ENCODE data around the gene SP1.
A peak's percentile ranks its signal among the peaks of the same experiment; 100 is the strongest.

The SP1 gene

GRCh38 chr12:53450936-53451335 is 71.0 kb downstream of the SP1 start (continued):
- no peak for TF ChIP-seq ZNF404 (tag by site-specific recombination; IDR thresholded peaks at IDR 0.05)
- no peak for TF ChIP-seq ZNF449 (tag by site-specific recombination; IDR thresholded peaks at IDR 0.05)

- no peaks in the 10 kb centered on the region for H3K9me3 ChIP-seq (ENCODE audit: control insufficient read depth, insufficient read depth, low read depth, low read length)
- POLR2A ChIA-PET, result interaction anchor here (0.7 to 2.9 kb wide), 2 partner anchors 11 to 127 kb away, joined by 3 to 11 read pairs; partner anchors contain the start of gene PRR13
- H3K4me1 ChIP-seq (ENCODE audit: control insufficient read depth, insufficient read depth, low read length), result peaks cover 3% of the 10 kb centered on the region
- H3K36me3 ChIP-seq (ENCODE audit: control insufficient read depth in 2 of 2, insufficient read depth in 1 of 2, low read length in 2 of 2), result peaks cover 24 to 55% of the 10 kb centered on the region in 2 experiments
- peak within 1 kb of the TSS; percentile 99 for H3K4me3 ChIP-seq (ENCODE audit: low read depth, low read length)
- peak within 1 kb of the TSS; percentile 98 for H3K27ac ChIP-seq (ENCODE audit: extremely low read depth, low read depth, low read length)
- CTCF ChIA-PET, result interaction anchor here (0.6 to 1.0 kb wide), 8 partner anchors 10 to 383 kb away, joined by 3 to 5 read pairs (median 3); partner anchors contain the start of gene AAAS
- TF ChIP-seq ATF2 (tag by site-specific recombination; IDR thresholded peaks at IDR 0.05; ENCODE audit: low read depth) (peak; percentile 65; the same call in 1 of the 2 replicates), SCRT1 (tag by site-specific recombination; IDR thresholded peaks at IDR 0.05; ENCODE audit: borderline replicate concordance) (no peak), ZNF2 (tag by site-specific recombination; IDR thresholded peaks at IDR 0.05) (peak; percentile 62), ZSCAN16 (tag by site-specific recombination; IDR thresholded peaks at IDR 0.05) (no peak), ZNF768 (tag by site-specific recombination; IDR thresholded peaks at IDR 0.05) (no peak), ZSCAN23 (tag by site-specific recombination; IDR thresholded peaks at IDR 0.05) (peak; percentile 65; the same call in 1 of the 2 replicates), ZNF211 (tag by site-specific recombination; IDR thresholded peaks at IDR 0.05; ENCODE audit: low read depth) (no peak), ZNF624 (tag by site-specific recombination; IDR thresholded peaks at IDR 0.05) (no peak), ZNF423 (tag by site-specific recombination; IDR thresholded peaks at IDR 0.05) (no peak), ZNF629 (tag by site-specific recombination; IDR thresholded peaks at IDR 0.05) (peak; percentile 96), SP3 (tag by site-specific recombination; IDR thresholded peaks at IDR 0.05) (peak; percentile 79), ZNF302 (tag by site-specific recombination; IDR thresholded peaks at IDR 0.05; ENCODE audit: low read depth) (no peak), ZNF747 (tag by site-specific recombination; IDR thresholded peaks at IDR 0.05) (no peak), ZNF416 (tag by site-specific recombination; IDR thresholded peaks at IDR 0.05) (no peak), ZNF704 (tag by site-specific recombination; IDR thresholded peaks at IDR 0.05) (no peak), ZFHX2 (tag by site-specific recombination; conservative IDR thresholded peaks at IDR 0.05) (peak; percentile 95), ZNF37A (tag by site-specific recombination; IDR thresholded peaks at IDR 0.05) (no peak), ZNF776 (tag by site-specific recombination; IDR thresholded peaks at IDR 0.05; ENCODE audit: borderline replicate concordance) (no peak), ZNF169 (tag by site-specific recombination; IDR thresholded peaks at IDR 0.05) (no peak), ZFP3 (tag by site-specific recombination; IDR thresholded peaks at IDR 0.05; ENCODE audit: low read depth) (no peak), EGR2 (tag by site-specific recombination; IDR thresholded peaks at IDR 0.05; ENCODE audit: low read depth) (peak; percentile 95), SCRT2 (tag by site-specific recombination; IDR thresholded peaks at IDR 0.05) (no peak), YY1 (tag by site-specific recombination; IDR thresholded peaks at IDR 0.05) (peak; percentile 64; the same call in 1 of the 2 replicates), ZNF623 (tag by site-specific recombination; IDR thresholded peaks at IDR 0.05) (no peak), ZNF645 (tag by site-specific recombination; IDR thresholded peaks at IDR 0.05) (no peak), ZSCAN30 (tag by site-specific recombination; IDR thresholded peaks at IDR 0.05) (peak; percentile 86), ZIC2 (tag by site-specific recombination; IDR thresholded peaks at IDR 0.05) (no peak), PRDM6 (tag by site-specific recombination; IDR thresholded peaks at IDR 0.05) (no peak), ZNF324 (tag by site-specific recombination; IDR thresholded peaks at IDR 0.05) (peak; percentile 98), ZNF341 (tag by site-specific recombination; IDR thresholded peaks at IDR 0.05; ENCODE audit: low read depth) (peak; percentile 59), ZNF174 (tag by site-specific recombination; IDR thresholded peaks at IDR 0.05) (no peak)
Measured at GRCh38 chr12:53451661-53452158, 71.7 kb downstream of the SP1 start, which contains the start of gene PCBP2. Gene PCBP2 (plus strand): TSS chr12:53452102. CDS start chr12:53454801, 2,699 bp downstream.

All from HEK293 (cell line).